Neural progenitor cell (in vitro differentiated cells): ENCODE results near the gene KCNH5.

Source experiments
- CTCF ChIP-seq: fragments of 200-600 bp; sonication (generic); IDR thresholded peaks from 2 replicates; pipeline ENCODE4 v1.5.1; 2017; ENCODE audit warnings: antibody characterized with exemption, mild to moderate bottlenecking
- EZH2 ChIP-seq: fragments of 200-600 bp; sonication (generic); IDR thresholded peaks from 2 replicates; pipeline ENCODE4 v1.6.1; 2017; ENCODE audit warnings: antibody characterized with exemption, mild to moderate bottlenecking, moderate library complexity
- EZH2phosphoT487 ChIP-seq: fragments of 200-600 bp; sonication (generic); IDR thresholded peaks from 2 replicates; pipeline ENCODE4 v1.6.1; 2017; ENCODE audit warnings: antibody characterized with exemption

GRCh38 chr14:63032076-63032475 is 13.2 kb downstream of the KCNH5 start:
- TF ChIP-seq EZH2 (no peak), CTCF (no peak), EZH2phosphoT487 (no peak)
